CD4-positive, alpha-beta T cell treated with Interleukin-15 for 1 hour (primary cell): ENCODE results near the gene NFATC1.

Source experiments
- DNase-seq: peaks from one replicate; pipeline ENCODE4 v3.0.0-alpha.2; 2020

The NFATC1 gene

DNA sequence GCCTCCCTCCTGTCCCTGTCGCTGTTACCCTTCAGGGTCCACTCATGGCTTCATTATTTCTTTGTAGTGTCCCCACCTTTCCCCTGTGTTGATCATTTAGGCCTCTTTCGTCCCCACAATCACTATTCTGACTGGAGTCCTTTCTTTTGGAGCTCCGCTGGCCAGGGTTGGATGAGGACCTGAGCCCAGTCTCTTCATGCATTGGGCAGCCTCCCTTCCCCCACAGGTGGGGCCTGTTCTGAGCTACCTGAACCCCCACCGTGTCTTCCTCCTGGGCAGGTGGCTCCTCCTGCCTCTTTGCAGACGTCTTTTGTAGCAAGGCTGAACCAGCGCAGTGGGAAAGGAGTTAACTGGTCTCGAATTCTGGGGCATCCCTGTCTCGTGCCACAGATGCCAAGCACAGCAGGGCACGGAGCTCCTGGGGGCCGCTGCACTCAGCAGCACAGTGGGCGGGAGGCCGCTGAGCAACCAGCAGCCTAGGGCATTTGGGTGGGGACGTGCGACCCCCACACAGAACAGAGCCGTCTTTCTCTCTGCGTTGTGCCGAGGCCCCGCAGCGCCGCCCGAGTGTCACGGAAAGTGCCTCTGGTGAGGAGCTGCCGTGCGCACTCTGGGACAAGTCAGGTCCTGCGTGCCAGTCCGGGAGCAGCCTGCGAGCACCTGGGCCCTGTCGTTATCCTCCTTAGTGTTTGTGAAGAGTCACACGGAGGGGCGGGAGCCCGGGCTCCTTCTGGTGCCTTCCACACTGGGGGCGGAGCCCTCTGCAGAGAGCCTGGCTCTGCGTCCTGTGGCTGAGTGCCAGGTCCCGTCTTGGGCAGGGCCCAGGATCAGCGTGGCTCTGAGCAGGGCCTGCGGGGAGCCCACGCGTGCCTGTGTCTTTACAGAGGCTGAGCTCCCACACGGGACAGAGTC is 130.1 kb downstream of the NFATC1 start:
- DNase-seq: no peak

DNA sequence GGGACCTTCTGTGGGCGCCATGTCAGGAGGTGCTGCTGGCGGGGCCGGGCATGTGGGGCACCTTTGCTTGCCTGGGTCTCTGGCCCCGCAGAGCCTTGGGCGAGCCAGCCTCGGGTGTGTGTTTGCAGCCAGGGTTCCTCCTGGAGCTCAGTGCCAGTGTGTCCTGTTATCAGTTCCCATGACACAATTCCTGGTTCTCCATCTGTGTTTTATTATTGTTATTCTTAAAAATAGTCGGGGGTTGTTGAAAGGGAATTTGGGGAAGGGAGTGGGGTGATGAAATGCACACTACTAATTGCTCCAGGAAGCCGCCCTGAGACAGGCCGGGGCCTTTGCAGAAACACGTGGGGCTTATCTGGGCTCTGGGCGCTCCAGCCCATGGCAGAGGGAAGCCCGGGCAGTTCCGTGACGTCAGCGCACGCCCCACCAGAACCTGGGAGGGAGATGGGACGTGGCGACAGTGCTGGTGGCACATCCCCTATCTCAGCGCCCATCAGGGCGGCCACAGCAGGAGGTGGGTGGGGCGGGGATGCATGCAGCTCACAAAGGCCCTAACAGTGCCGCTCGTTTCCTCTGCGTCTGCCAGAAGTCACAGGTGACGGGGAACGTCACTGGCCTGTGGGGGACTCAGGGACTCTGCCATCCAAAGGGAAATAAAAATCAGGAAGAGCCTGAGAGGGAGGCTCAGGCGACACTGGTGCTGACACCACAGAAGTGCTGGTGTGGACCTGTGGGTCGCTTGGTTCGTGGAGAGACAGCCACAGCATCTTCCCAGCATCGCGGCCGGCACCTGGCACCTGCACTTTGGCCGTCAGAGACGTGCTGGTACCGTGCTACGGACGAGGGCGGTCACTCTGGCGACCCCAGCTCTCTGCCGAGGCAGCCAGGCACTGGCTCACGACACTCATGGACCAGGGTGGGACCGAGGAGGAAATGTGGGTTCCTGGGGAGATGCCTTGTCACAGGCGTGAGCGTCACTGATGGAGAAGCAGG is 131.0 kb downstream of the NFATC1 start:
- no peak for DNase-seq

DNA sequence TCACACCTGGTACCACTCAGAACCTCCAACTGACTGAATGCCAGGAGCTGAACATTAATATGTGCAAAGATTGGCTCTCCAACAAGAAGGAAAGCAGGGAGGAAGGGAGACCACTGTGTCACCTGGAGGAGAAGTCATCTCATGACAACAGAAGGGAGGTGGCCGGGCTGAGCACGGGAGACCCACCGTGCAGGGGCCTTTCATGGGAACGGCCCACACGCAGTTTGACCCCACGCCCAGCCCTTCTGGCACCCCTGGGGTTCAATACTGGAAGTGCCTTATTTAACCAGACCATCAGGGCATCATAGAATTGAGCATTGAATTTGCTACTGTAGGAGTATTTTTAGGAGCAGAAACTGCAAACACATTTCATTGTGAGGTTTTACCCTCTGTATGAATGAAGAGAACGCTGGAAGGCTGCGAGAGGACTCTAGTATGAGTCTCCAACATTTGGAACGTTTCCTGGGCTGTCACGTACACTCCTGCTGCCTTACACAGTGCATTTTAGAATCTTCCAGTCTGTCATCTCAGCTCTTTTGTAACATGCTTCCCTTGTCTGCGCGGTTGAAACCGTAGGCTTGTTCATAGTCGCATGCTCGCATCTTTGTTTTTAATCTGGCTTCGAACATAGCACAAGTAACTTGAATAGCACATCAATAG is 132.1 kb downstream of the NFATC1 start:
- no peak for DNase-seq

DNA sequence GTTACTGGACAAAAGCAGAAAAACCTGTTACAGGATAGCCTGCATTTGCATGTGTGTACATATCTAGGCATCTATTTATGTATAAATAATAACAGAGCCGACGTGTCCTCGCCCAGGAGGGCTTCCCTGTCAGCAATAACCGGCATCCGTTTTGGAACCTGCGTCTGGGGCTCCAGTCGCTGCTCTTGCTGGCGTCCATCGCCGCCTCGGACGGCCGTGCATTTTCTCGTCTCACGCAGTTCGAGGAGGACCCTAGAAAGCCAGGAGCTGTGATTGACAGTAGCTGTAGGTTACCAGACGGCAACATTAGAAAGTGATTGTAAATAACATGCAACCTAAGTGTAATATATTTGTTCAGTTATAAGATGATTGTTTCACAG is 132.6 kb downstream of the NFATC1 start:
- no peak for DNase-seq

DNA sequence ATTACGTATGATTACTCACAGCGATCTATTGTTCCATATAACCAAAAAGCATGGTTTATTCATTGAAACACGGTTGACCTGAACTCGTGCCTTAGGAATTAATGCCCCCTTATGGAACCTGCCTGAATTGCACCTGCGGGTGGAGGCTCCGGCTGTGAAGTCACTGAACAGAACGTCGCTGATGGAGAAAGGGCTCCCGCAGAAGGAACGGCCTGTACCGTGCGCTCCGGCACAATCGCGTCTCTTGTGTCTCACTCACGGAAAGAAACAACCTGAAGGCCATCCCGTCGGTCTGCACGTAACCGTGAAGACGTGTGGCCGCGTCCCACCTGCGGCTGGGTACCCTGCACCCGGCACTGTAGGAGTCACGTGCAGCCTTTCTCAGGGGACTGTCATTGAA is 133.1 kb downstream of the NFATC1 start:
- peak; percentile 52 for DNase-seq

DNA sequence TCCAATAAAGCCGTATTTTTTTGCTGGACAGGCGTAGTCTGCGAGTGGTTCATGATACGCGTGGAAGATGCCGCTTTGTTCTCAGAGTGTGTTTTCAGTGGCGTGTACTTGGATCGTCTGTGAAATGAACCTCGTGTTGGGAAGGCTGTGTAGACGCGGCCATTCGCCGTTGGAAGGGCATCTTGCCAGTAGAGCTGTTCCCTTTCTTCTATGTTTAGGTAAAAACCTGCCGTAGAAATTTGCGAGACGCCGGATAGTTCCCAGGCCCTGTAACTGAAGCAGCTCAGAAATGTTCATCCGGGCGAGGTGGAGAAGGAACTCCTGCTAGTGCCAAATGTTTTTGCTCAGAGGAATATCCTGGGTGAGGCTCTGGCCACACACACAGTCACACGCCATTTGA is 133.6 kb downstream of the NFATC1 start:
- DNase-seq: no peak

DNA sequence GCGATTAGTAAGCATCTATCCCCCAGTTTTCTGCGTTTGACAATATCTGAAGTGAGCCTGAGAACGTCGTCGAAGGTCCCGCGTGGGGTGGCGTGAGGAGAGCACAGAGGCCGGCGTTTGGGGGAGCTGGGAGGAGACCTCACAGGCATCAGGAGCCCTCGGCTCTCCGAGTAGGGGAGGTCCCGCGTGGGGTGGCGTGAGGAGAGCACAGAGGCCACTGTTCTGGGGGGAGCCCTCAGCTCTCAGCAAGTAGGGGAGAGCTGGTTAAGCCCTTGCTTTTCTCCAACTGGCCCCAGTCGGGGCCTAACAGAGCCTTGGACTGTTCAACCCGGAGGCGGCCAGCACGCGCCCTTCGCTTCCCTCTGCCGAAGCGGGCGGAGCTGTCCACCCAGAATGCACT is 134.3 kb downstream of the NFATC1 start:
- DNase-seq: no peak

DNA sequence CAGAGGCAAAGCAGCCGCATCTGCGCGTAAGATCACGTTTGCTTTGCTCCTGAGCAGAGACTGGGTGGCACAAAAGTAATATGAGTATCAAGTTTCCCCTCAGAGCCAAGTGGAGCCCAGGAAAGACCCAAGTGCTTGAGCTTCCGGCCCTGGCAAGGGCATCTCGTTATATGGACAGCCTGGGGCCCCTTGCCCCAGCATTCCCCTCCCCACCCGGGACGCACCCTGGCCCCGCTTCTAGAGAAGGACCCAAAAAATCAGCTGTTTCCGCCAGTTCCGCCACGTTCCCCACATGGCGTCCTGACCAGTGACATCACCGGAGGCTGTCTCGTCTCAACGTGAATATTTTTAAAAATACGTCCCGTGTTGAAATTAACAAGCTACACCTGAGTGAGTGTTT is 135.1 kb downstream of the NFATC1 start:
- DNase-seq: no peak

DNA sequence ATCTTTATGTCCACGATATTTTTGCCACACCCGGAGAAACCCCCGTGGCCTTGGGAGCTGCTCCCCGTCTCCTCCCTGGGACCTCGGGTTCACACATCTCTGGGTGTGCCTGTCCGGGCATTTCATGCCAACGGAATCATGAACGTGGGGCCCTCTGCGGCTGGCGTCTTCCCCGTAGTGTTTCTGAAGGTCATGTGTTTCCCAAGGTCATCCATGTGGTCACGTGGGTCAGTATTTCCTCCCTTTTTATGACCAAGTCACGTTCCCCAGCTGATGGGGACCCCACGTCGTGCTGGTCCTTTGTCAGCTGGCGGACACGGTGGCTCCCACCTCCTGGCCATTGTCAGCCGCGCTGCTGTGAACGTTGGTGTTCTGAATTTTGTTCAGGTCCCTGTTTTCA is 135.7 kb downstream of the NFATC1 start:
- no peak for DNase-seq

DNA sequence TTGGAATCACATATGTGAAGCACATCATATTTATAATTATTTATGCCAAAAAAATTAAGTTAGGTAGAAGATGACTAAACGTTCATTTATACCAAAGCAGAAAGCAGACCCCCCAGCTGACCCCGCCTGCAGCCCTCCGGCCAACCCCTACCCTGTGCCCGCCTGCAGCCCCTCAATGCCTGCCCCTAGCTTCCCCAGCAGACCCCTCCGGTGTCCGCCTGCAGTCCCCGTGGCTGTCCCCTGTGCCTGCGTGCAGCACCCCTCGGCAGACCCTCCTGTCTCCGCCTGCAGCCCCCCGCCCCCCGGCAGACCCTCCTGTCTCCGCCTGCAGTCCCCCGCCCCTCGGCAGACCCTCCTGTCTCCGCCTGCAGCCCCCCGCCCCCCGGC is 136.2 kb downstream of the NFATC1 start:
- no peak for DNase-seq

DNA sequence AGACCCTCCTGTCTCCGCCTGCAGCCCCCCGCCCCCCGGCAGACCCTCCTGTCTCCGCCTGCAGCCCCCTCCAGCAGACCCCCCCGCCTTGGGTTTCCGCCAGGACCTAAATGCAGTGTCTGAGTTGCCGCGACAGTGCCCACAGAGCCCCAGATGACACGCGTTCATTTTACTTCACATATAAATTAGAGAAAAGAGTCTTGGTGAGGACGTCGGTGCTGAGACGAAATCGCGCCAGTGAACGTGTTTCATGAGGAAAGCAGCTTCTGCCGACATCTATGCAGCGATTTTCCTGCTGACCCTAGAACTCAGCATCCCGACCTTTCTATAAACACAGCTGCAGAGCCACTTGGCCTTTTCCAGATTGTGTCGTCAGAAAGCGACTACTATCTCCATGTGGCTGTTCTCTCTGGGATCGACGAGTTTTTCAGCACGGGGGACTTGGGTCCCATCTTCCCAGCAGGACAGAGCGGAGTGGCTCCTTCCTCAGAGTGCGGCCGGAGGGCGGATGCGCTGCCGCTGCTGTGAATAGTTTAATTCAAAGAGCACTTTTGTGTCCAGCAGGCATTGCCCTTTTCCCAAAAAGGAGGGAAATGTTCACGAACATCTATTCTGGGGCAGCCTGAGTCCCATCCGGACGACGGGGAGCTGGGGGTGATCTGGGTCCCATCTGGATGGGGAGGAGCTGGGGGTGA is 136.7 kb downstream of the NFATC1 start:
- DNase-seq: no peak

DNA sequence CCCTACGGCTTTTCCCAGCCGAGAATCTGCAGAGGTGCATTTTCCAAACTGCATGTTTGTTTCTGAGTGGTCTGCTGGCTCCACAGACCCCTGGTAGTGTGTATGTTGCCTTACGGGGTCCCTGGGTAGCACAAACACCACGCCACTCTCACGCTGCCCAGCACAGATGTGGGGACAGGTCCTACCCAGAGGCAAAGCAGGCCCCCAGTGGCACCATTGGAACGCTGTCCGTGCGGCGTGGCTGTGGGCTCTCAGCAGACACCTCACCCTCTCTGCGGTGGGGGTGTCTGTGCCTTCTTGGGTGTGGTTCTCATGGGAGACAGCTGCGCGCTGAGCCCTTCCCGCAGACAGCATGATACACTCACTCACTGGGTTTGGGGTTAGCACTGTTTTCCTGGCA is 137.4 kb downstream of the NFATC1 start:
- DNase-seq: no peak

DNA sequence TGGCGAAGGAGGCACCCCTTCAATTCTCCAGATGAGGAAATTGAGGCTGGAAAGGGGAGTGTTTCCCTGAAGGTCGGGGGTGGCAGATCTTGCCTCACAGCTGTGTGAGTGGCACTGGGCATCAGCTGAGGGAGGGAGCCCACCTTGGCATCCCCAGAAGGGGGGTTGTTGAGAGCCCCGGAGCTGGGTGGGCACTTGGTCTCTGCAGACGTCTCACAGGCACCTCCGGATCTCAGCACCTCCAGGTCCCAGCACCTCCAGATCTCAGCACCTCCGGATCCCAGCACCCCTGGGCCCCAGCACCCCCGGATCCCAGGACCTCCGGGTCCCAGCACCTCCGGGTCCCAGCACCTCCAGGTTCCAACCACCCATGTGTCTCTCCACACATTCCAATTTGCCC is 137.9 kb downstream of the NFATC1 start:
- DNase-seq: no peak

DNA sequence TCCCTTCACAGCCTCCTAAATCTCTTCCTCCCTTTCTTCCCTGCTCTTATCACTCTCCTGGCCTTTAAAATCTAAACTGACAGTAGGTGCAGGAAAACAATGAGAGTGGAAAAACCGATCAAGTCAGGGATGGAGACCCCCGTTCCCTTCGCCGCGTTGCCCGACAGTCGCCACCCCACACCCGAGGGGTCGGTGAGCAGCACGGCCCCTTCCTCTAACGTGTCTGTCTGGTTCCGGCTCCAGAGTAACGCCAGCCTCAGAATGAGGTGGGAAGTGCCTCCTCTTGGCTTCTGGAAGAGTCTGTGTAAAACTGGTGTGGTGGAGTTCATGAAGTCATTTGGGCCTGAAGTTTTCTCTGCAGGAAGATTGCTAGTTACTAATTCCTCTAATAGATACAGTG is 138.6 kb downstream of the NFATC1 start:
- no peak for DNase-seq

DNA sequence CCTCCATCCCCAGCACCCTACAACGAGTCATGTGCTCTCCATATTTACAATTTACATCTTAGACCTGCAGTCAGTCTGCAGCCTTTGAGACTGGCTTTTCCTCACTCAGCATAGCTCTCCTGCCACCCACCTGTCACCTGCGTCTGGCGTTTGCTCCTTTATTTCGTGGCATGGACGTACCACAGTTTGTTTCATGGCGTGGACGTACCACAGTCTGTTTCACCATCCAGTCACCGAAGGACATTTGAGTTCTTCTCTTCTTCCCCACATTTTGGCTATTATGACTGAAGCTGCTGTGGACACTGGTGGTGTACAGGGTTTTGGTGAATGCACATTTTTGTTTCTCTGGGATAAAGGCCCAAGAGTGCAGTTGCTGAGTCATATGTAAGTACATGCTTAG is 142.0 kb downstream of the NFATC1 start:
- no peak for DNase-seq

DNA sequence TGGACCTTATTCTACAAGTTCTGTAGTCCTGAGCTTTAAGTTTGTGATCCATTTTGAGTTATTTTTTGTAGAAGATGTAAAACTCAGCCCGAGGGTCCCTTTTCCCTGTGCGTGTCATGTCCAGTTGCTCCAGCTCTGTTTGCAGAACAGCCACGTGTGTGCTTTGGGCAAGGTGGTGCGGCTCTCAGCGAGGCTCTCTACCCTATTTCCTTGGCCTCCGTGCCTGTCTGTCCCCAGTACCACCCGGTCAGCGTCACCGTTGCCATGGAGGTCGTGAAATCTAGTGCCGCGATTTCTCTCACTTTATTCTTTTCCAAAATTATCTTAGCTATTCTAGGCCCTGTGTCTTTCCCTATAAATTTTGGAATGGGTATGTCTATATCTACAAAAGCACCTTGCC is 142.9 kb downstream of the NFATC1 start:
- no peak for DNase-seq

DNA sequence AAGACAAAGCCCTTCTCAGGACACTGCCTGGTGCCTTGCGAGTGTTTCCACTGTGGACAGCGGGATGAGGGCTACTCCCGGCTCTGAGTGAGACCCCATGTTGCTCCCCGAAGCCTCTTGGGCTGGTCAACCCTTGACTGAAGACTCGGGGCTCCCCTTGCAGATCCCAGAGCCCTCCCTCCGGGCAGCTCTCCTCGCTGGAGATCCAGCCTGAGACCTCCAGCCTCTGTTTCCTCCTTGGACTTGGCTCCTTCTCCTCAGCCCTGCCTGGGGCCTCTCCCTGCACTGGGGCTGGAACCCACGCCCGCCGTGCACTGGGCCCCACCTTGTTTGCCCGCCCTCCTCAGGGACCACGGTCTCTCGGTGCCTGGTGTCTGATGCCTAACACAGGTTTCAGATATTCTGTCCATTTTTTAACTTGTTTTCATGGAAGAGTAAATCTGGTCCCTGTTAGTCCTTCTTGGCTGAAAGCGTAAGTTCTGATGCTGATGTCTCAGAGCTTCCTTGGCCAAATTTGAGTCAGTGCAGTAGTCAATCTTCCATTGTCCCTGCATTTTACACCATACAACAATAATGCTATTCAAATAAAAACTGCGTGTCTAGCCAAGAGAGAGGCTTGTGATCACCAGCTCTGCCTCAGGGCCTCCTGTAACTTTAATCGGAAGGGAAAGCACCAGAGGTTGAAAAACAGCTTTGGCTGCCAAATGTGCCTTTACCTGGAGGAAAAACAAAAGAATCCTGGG is 144.6 kb downstream of the NFATC1 start:
- DNase-seq: no peak

DNA sequence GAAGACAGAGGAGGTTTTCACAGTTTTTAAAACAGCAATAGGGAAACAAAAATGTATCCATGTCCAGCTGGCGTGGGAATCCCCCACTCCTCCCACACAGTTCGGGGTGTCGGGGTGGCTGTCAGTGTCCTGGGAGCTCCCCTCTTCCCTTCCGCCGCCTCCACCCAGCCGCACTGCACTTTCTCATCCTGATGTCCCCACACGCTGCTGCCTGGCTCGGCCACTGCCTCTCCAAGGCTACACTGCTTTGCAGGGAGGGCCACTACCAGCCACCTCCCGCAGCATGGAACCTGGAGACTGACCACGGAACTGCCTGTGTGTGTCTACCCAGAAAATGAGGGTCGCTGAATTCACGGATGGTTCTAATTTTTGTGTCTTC is 145.2 kb downstream of the NFATC1 start:
- no peak for DNase-seq

DNA sequence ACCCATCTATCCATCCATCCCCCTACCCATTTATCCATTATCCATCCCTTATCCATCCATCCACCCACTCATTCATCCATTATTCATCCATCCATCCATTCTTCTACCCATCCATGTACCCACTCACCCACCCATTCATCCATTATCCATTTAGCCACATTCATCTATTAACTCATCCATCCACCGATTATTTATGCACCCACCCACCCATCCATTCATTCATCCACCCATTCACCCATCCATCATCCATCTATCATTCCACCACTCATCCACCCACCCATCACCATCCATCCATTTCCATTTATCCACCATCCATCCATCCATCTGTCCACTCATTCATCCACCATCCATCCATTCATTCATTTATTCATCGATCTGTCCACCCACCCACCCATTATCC is 146.5 kb downstream of the NFATC1 start:
- DNase-seq: no peak

DNA sequence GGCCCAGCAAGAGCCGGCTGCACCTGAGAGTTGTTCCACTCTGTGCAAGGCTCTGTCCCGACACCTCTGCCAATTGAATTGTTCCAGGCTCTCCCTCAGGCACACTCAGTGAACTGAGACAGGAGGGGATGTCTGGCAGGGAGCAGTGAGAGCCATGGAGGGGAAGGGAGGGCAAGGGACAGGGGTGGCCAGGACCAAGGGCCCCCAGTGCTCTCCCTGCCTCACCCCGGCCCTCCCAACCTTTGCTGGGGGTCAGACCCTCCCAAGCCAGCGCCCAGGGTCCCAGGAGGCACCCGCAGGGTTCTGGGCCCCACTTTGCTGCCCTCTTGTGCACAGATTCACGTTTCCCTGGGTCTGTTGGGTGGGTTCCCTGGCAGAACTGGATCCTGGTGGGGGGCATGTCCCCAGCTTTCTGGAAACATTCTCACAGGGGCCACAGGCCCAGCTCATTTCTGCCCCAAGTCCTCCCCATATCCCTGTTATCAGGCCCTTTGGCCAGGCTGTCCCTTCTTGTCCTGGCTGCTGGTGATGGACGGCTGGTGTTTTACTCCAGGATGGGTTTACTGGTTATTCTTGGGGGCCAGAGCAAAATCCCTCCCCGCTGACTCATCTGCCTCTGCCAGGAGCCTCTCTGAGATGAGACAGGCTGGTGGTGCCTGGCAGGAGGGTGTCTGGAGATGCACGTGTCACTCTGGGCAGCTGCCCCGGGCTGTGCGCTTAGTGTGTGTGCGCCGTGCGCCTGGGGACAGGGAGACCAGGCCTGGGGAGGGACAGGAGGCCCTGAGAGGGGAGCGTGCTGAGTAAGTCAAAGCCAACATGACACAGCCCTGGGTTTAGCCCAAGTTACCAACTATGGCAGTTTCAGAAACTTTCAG is 147.4 kb downstream of the NFATC1 start:
- DNase-seq: no peak

DNA sequence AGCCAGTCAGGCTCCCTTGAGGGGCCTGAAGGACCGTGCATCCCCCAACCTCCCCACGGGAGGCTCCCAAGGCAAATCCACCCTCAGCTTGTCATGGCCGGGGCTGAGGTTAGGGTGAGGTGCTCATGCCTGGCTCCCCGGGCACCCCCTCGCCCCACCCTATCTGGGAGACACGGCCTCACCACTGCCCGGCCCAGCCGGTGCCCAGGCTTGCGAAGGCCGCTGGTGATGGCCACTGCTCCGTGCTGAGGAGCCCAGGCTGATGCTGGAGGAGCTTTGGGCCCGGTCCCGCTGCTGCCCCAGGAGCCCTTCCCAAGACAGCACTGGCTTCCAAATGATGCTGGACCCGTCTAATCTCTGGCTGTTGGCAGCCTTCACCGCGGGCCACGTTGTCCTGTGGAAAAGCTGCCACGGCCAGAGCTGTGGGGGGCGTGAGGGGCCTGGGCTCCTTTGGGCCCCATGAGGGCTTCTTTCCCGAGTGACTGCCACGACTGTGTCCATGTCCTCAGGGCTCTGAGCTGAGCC is 148.2 kb downstream of the NFATC1 start:
- DNase-seq: no peak
